Activated CD4-positive, alpha-beta T cell treated with anti-CD3 and anti-CD28 coated beads, Interleukin-2, Interleukin-6, amounts not matched to agents 100 ng/mL and 50 ng/mL, durations not matched to agents 16 hours and 8 hours (primary cell): ENCODE measurements around the gene C18orf63.

Source experiments
- DNase-seq: peaks from one replicate; pipeline ENCODE4 v3.0.0-alpha.2; 2020

C18orf63 gene

GRCh38 chr18:74331404-74331803 lies 15.8 kb downstream of the C18orf63 start:
- DNase-seq = no peak

DNA sequence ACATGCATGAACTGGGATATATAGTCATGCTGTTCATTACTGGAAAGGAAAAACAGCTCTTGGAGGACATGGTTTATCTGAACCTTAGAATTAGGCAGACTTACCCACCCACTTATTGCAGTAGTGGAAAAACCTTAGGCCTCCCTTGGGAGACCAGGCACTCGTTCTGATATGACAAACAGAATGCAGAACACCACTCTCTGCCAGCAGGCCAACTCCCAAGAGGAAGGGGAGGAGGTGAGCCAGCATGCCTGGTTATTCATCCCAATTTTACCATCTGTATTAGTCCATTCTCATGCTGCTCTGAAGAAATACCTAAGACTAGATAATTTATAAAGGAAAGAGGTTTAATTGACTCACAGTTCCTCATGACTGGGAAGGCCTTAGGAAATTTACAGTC lies 17.5 kb downstream of the C18orf63 start:
- DNase-seq = no peak

GRCh38 chr18:74334242-74334893 lies 18.7 kb downstream of the C18orf63 start:
- no peak for DNase-seq

DNA sequence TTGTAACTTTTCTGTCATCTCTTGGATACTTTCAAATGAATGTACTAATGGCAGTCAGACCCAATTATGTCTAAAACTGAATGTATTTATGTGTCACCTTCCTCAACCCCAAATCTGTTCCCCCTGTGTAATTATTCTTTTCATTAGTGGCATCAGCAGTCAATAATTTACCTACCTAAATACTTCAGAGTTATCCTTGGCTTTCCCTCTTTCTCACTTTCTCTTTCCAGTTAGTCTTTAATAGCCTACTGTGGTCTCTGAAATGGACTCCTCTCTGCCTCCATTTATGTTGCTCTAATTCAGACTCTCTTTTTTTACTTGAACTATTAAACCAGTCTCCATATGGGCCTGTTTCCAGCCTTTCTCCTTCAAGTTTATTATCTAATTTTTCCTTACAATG lies 21.0 kb downstream of the C18orf63 start:
- DNase-seq = no peak

DNA sequence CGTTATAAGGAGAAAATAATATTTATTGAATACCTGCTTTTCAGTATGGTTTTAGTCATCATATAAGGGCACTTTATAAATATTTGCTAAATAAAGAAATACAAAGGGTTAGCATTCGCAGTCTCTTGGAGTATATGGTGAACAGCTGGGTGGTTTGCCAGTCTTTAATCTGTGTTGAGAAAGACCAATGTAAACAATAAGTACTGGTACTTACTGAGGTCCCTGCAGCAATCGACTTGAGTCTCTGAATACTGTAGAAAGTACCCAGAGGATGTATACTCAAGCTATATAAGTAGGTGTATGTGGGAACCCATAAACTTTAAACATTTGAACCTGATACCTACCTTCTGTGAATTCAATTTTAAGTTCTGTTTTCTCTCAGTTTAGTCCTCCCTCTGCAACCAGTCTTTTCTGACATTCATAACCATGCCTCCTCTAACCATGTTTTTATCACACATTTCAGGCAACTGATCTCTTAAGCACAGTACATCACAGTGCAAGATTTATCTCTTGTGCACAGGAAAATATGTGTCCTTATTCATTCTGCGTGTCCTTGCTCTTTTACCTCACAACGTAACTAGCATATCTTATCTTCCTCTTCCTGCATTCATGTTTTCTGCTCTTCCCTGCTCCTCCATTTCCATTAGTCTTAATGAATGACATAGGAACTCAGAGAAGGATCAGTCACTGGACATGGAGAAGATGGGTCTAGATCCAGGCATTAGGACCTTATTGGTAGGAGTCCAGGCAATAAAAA lies 21.7 kb downstream of the C18orf63 start:
- no peak for DNase-seq

DNA sequence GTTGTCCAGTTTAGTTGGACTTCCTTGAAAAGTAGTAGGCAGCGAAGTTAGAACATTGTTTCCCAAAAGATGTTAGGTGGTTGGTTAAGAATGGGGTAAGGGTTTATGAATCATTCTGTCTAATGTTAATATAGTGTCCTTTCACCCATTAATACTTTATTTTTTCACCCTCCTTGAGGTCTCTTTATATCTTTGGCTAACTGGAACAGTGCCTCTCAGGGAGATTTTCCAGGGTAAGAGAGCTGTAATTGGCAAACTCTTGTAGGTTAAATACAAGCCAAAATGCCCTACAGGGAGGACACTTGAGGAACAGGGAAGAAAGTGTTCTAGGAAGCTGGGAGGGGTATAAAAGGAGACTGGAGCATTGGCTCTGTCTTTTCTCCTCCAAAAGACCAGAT lies 22.3 kb downstream of the C18orf63 start:
- DNase-seq = no peak

GRCh38 chr18:74342416-74343043 lies 26.9 kb downstream of the C18orf63 start:
- peak; percentile 39 for DNase-seq

DNA sequence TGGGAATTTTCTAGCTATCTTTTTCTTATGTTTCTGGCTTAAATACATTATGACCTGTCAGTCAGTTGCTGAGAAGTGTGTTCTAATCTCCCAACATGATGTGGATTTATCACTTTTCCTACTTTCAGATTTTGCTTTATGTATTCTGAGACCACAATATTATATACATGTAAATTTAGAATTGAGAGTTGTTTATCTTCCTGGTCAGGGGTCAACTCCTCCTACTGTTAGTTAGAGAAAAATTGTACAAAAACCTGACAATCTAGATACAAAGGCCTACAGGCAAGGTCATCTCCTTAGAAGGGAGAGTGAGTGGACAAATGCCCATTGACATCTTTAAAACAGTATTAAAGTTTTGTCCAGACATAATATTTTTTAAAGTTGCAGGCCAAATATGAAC lies 30.6 kb downstream of the C18orf63 start:
- no peak for DNase-seq

- DNase-seq = no peak
These were observed 32.9 kb downstream of the C18orf63 start for GRCh38 chr18:74348581-74348980.

GRCh38 chr18:74351354-74351753 lies 35.7 kb downstream of the C18orf63 start:
- no peak for DNase-seq

DNA sequence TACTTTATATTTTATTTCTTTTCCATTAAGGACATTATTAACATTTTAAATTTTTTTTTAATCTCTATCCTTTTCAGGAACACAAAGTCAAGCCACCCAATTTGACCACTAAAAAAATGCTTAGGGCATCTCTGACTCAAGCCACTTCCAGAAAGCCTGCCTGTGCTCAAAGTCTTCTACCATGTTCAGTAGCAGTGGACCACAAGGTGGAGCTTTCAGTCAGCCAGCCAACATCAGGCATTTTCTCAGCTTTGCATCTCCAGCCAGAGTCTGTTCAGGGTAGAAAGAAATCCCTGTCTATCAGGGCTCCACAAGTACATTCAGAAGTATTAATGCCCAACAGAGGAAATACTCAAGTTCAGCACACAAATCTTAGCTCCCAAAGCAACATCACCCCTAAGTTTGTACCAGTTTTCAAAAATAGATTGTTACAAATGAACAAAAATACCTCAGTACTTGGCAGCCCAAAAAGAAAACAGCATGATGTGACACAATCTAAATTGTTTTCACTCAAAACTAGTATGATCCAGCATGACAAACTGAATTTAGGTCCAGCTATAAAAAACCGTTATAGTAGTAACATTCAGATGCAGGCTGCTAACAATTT lies 37.6 kb downstream of the C18orf63 start:
- DNase-seq = peak; percentile 50

- DNase-seq = no peak
These were observed 41.3 kb downstream of the C18orf63 start for GRCh38 chr18:74356959-74357358.

DNA sequence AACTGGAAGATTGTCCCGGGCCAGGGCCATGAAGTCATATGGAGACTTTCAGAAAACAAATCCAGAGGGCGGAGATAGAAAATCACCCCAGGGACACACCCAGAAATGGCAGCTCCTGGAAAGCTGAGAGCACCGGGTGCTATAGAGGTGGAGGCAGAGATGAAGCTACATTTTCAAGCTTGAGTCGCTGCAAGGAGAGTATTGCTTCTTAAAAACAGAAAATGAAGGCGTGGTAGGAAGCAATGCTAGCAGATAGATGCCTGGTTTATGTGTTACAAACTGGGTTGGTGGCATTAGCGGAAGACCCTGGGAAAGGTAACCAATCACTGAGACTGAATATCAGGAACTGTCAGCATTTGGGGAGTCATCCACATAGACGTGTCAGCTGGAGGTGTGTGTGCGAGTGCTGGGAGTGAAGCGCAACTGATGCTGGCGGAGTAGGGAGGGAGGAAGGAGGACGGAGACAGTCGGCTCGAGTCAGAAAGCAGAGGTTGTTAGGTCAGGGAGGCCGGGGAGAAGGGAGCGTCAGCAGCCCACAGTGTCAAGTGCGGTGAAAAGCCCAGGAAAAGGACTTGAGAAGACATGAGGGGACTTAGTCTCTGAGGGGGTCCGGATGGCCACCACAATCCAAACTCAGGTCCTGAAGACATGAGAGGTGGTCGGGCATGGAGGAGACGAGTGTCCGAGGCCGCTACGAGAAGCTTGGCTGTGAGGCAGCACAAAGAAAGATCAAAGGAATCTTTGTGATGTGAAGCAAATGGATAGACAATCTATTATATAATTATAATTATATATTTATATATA lies 45.4 kb downstream of the C18orf63 start:
- no peak for DNase-seq

- no peak for DNase-seq
These were observed 52.3 kb downstream of the C18orf63 start for GRCh38 chr18:74367905-74368304.

GRCh38 chr18:74368901-74369705 lies 53.5 kb downstream of the C18orf63 start:
- DNase-seq = no peak

DNA sequence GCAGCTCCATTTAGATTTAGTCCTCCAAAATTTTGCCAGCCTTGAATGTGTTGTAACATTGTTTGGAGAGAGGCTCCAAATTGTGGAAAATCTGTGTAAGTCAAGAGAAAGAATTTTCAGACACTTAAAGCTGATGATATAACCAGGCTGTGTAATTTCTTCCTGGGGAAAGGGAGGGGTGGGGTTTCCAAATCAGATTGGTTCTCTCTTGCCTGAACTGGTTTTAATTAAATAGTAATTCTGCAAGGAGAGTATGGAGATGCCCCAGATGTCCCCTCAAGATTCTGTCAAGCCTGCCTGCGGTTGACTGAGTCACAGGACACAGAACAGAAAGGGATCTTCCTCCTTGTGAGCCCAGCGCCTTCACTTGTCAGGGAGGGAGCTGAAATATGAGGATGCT lies 54.5 kb downstream of the C18orf63 start:
- no peak for DNase-seq

- peak; percentile 55 for DNase-seq
These were observed 57.8 kb downstream of the C18orf63 start for GRCh38 chr18:74373428-74373827.

GRCh38 chr18:74375999-74376398 lies 60.4 kb downstream of the C18orf63 start:
- no peak for DNase-seq

GRCh38 chr18:74376523-74376922 lies 60.9 kb downstream of the C18orf63 start:
- no peak for DNase-seq

GRCh38 chr18:74377776-74378175 lies 62.1 kb downstream of the C18orf63 start:
- DNase-seq = no peak

- DNase-seq = no peak
These were observed 62.6 kb downstream of the C18orf63 start for GRCh38 chr18:74378179-74378682.

DNA sequence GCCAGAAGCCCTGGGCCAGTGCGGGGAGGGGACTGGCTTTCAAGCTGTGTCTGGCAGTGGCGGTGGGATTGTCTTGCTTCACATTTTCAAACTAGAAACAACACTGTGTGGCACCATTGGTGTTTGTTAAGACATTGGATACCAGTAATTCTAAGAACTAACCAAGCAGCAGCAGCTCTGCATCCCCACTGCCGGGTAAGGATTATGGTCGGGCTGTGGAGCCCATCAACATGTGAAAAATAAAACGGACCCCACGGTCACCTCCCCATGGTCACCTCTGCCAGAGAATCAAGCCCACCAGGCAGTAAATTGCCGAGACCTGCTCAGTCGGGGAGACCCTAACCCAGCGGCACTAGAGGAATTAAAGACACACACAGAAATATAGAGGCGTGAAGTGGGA lies 65.3 kb downstream of the C18orf63 start:
- DNase-seq = no peak
